ENCODE results near the gene THSD4. TPM values are rescaled to one million over a fixed set of nuclear protein-coding genes. Genes with fewer than 3 reads are reported as not detected.
A peak's percentile ranks its signal among the peaks of the same experiment; 100 is the strongest.

Gene THSD4
- total RNA-seq, 2 donors from 2014 or later: 71.2 to 150 TPM

DNA sequence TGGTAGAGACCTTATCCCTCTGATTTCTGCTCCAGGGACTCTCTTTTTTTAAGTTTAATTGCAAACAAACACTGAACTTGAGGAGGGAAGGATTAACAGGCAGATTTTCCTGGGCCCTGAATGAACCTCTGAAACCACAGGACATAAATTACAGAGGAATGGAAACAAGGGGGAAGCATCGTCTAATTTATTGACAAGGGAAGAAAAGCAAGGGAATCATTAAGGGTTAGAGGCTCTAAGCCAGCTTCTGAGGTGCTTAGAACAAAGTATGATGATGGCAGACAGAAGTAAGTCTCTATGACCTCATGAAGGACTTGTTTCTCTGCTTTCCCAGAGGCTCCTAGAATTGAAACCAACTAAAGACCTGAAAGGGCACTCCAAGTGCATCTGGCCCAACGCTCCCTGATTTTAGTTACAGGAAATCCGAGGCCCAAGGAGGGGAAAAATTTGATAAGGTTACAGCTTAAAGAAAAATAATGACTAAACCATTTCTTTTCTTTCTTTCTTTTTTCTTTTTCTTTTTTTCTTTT is 450.4 kb downstream of the THSD4 start:
- ATAC-seq (ENCODE audit: insufficient number of reproducible peaks, low FRiP score, low read depth) (no peak), DNase-seq (ENCODE audit: low spot score) (no peak)
- Histone ChIP-seq H3K9me3 (no peaks in the 10 kb centered on the region), H3K4me1 (ENCODE audit: control insufficient read depth in 1 of 2, low read depth in 2 of 2) (peaks cover 0 to 15% of the 10 kb centered on the region in 2 donors), H3K4me3 (no peak overlapping the region), H3K27ac (peak overlapping the region in 1 of 2 donors; percentile 29), H3K27me3 (replicated peaks; ENCODE audit: insufficient read depth) (no peaks in the 10 kb centered on the region), H3K36me3 (no peaks in the 10 kb centered on the region)
- TF ChIP-seq, protein P1, sequence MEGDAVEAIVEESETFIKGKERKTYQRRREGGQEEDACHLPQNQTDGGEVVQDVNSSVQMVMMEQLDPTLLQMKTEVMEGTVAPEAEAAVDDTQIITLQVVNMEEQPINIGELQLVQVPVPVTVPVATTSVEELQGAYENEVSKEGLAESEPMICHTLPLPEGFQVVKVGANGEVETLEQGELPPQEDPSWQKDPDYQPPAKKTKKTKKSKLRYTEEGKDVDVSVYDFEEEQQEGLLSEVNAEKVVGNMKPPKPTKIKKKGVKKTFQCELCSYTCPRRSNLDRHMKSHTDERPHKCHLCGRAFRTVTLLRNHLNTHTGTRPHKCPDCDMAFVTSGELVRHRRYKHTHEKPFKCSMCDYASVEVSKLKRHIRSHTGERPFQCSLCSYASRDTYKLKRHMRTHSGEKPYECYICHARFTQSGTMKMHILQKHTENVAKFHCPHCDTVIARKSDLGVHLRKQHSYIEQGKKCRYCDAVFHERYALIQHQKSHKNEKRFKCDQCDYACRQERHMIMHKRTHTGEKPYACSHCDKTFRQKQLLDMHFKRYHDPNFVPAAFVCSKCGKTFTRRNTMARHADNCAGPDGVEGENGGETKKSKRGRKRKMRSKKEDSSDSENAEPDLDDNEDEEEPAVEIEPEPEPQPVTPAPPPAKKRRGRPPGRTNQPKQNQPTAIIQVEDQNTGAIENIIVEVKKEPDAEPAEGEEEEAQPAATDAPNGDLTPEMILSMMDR (IDR thresholded peaks at IDR 0.05): no peak

DNA sequence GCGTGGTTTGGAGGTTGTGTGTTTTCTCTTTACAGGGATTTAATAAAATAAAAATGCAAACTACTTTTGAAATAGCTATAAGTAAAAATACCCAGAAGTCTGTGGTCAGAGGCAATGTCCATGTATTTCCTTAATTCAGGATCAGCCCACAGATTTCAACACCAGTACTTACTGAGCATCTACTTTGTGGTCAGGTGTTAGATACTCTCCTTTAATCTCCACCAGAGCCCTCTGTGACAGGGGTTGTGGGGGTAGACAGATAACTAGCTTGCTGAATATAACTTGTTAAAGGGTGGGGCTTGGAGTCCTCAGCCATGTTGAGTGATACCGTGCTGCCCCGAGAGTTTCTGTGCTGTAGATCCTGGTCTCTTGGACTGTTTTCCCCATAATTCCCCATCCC is 451.0 kb downstream of the THSD4 start:
- H3K36me3 ChIP-seq: no peaks in the 10 kb centered on the region
- H3K27ac ChIP-seq: peak overlapping the region in 1 of 2 donors; percentile 29
- no peaks in the 10 kb centered on the region for H3K27me3 ChIP-seq (replicated peaks; ENCODE audit: insufficient read depth)
- TF ChIP-seq, protein P1 (IDR thresholded peaks at IDR 0.05): no peak
- H3K4me1 ChIP-seq (ENCODE audit: control insufficient read depth in 1 of 2, low read depth in 2 of 2): peaks cover 0 to 15% of the 10 kb centered on the region in 2 donors
- DNase-seq (ENCODE audit: low spot score) (no peak), ATAC-seq (ENCODE audit: insufficient number of reproducible peaks, low FRiP score, low read depth) (no peak)
- no peak overlapping the region for H3K4me3 ChIP-seq
- no peaks in the 10 kb centered on the region for H3K9me3 ChIP-seq

DNA sequence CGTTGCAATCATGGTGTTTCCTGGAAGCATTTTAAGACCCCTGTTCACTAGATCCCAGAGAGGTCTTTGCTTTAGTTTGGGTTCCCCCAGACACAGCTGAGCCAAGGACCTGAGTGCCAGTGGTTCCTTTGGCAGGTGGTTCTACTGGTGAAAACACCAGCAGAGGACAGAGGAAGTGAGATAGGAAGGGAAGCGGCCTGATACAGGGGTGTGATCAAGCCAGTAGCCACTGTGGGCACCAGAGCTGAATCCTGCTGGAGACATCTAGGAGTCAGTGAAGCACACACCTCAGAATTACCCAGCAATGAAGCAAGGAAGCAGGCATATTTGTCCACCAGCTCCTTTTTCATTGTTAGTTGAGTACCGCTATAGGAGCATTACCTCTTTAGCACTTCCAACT is 451.9 kb downstream of the THSD4 start:
- peaks cover 0 to 16% of the 10 kb centered on the region in 2 donors for H3K4me1 ChIP-seq (ENCODE audit: control insufficient read depth in 1 of 2, low read depth in 2 of 2)
- no peak for DNase-seq (ENCODE audit: low spot score)
- ATAC-seq (ENCODE audit: insufficient number of reproducible peaks, low FRiP score, low read depth): no peak
- H3K27ac ChIP-seq: no peak overlapping the region
- TF ChIP-seq, protein P1 (IDR thresholded peaks at IDR 0.05): no peak
- H3K27me3 ChIP-seq (replicated peaks; ENCODE audit: insufficient read depth): no peaks in the 10 kb centered on the region
- no peaks in the 10 kb centered on the region for H3K9me3 ChIP-seq
- H3K36me3 ChIP-seq: no peaks in the 10 kb centered on the region
- no peak overlapping the region for H3K4me3 ChIP-seq

DNA sequence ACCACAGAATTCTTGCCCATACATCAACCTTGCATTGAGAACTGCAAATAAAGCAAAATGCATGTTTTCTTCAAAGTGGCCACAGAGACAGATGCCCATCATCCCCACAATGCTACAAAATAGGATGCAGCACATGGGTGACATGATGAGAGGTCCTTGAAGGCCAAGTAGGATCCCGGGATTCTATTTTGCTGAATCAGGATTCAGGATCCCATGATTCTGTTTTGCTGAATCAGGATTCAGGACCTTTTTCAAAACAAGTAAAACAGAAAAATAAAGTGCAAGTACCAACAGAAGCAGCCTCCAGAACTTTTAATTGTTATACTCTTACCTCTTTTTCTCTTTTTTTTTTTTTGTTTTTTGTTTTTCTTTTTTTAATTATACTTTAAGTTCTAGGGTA is 453.0 kb downstream of the THSD4 start:
- TF ChIP-seq, protein P1 (IDR thresholded peaks at IDR 0.05): no peak
- Histone ChIP-seq H3K9me3 (no peaks in the 10 kb centered on the region), H3K36me3 (no peaks in the 10 kb centered on the region), H3K4me3 (no peak overlapping the region), H3K27me3 (replicated peaks; ENCODE audit: insufficient read depth) (no peaks in the 10 kb centered on the region), H3K27ac (no peak overlapping the region), H3K4me1 (ENCODE audit: control insufficient read depth in 1 of 2, low read depth in 2 of 2) (peaks cover 0 to 24% of the 10 kb centered on the region in 2 donors)
- DNase-seq (ENCODE audit: low spot score) (no peak), ATAC-seq (ENCODE audit: insufficient number of reproducible peaks, low FRiP score, low read depth) (no peak)

DNA sequence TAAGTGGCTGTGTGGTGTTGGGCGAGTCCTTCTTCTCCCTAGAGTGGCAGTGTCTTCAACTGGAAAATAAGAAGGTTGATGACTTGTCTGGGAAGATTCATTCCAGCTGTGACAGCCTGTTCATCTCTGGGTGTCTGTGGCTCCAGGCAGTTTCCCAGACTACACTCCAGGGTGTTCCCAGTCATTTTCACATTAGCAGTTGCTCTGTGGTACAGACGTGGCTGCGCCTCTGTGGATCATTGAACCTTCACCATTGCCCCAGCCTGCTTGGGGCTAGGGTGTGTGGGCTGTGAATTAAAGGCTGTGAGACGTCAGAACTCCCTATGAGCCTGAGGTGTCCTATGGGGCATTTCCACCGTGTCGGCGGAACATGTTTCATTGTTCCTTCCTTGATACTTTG is 455.5 kb downstream of the THSD4 start:
- Histone ChIP-seq H3K36me3 (no peaks in the 10 kb centered on the region), H3K9me3 (no peaks in the 10 kb centered on the region), H3K27me3 (replicated peaks; ENCODE audit: insufficient read depth) (no peaks in the 10 kb centered on the region), H3K4me3 (no peak overlapping the region), H3K27ac (no peak overlapping the region), H3K4me1 (ENCODE audit: control insufficient read depth in 1 of 2, low read depth in 2 of 2) (peaks cover 0 to 16% of the 10 kb centered on the region in 2 donors)
- ATAC-seq (ENCODE audit: insufficient number of reproducible peaks, low FRiP score, low read depth) (no peak), DNase-seq (ENCODE audit: low spot score) (no peak)
- TF ChIP-seq, protein P1 (IDR thresholded peaks at IDR 0.05): no peak

Measured in thoracic aorta (tissue), 2 donors.